MV-4-11 (cell line): ENCODE measurements around the gene VDAC1.

ENCODE experiments used
- DNase-seq: peaks from one replicate; lab custom pipeline; 2025; lab: John Stamatoyannopoulos, UW

Gene VDAC1

DNA sequence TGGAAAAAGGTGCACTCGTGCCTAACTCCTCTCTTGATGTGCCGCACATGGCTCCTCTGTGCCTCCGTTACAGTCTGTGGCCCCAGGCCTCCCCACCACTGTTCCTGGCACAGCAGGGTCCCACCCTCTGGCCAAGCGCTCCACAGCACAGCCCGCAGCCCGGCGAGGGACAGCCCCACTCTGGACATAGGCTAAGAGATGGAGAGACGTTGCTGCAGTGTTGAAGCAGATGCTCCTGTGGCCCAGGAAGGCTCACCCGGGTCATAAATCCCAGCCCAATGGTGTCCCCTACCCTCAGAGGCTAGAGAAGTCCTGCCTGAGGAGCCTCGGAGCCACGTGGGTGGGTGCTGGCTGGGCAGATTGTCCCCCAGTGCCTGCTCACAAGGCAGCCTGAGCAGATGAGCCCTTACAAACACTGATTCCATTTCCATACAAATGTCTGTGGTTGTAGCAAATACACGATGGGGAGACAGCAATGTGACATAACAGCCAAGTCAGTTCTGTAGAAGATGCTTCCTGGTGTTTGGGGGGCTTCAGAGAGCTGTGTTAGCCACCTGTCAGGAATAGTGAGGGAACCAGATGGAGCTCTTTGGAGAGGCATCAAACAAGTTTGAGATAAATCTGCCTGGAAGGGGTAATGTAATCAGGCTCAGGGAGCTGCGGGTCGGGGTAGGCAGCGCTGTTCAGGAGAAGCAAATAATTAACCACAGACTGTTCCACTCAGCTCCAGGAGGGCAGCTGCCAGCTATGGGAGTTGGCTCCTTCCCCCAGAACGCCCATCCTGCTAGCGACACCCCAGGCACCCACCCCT, 78.1 kb downstream of the VDAC1 start:
- no peak for DNase-seq

DNA sequence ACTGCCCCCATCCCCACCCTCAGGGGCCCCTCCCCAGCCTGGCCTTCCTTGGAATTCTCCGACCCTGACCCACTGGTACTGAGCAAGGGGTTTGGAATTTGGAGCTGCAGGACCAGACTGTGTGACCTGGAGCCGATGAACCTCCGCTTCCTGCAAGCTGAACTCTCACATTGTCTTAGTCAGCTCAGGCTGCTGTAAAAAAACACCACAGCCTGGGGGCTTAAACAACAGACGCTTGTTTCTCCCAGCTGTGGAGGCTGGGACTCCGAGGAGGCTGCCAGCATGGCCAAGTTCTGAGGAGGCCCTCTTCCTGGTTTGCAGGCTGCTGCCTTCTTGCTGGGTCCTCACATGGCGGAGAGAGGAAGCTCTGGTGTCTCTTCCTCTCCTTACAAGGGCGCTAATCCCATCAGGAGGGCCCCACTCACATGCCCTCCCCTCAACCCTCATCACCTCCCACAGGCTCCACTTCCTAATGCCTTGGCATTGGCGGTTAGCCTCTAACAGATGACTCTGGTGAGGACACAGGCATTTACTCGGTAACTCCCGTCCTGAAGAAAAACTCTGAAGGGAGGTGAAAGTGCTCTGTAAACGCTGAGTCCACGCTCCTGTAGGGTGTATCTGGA, 78.8 kb downstream of the VDAC1 start:
- peak; percentile 24 for DNase-seq

DNA sequence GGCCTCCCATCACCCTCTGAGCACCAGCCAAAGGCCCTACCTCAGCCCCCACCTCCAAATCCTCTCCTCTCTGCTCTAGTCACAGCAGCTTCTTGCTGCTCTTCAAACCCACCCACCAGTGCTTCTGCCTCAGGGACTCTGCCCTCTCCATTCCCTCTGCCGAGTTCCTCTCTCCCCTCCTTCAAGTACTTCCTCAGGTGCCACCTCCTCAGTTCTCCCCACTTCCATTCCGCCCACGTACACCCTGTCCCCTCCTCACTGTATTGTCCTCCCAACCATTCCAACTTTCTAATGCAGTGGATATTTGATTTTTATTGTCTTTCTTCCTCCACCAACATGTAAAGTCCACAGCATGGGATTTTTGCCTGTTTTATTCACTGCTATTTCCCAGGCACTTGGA, 79.5 kb downstream of the VDAC1 start:
- DNase-seq = no peak

DNA sequence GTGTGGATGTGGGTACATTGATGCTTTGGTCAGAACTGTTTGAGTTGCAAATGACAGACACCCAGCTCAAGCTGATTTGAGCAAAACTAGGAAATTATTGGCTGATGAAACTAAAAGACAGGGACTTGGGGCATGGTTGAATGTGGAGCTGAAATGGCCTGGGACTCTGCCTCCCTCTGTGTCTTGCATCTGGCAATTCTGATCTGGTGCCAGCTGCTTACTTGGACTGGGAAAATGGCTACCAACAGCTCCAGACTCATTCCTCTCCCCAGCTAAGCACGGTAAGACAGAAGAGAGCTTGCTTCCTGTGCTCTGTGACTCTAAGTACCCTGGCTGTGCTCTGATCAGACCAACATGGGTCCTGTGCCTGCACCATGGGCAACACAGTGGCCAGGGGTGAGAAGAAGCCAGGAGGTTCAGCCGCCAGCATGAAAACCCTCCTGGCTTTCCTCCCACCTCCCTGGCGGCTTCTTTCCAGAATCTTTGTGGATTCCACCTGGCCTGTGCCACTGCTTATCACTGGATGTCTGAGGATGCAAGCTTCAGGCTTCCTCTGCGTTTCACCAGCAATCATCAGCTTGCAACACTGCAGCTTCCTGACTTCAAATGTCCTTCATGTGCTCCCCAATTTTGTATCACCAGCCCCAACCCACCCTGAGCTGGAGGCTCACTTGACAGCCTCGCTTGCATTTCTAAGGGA, 80.4 kb downstream of the VDAC1 start:
- DNase-seq = no peak

DNA sequence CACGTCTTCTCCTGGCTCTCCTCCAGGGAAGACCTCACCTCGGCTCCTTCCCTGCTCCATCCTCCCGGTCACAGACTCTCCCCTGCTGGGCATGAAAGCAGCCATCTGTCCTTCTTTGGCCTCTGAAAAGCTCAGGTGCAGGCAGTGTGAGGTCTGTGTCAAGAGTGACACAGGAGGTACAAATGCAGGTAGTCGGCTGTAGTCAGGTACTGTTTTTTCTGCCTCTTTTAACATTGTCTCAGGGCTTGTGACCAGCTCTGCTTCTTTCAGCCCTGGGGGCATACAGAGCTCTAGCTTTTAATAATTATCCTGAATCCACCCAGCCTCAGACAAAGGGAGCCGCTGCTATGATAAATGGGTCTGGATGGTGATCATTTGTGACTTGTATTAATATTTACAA, 82.8 kb downstream of the VDAC1 start:
- DNase-seq = no peak
